SU-DHL-6 (cell line): ENCODE results near the gene ARHGAP10.

Experiments
- CTCF ChIP-seq: fragments of 200-600 bp; sonication (generic); IDR thresholded peaks from one replicate; pipeline ENCODE4 v1.5.1; 2017; ENCODE audit warnings: antibody characterized with exemption, mild to moderate bottlenecking, low read length, moderate library complexity; ENCODE audit not compliant: insufficient read depth, poor library complexity, severe bottlenecking
- EZH2phosphoT487 ChIP-seq: fragments of 200-600 bp; sonication (generic), shearing (Covaris generic); conservative IDR thresholded peaks from 2 replicates; pipeline ENCODE4 v1.6.1; 2018; ENCODE audit warnings: mild to moderate bottlenecking, antibody characterized with exemption, low read length, moderate library complexity, mixed read lengths

- TF ChIP-seq CTCF (no peak), EZH2phosphoT487 (no peak)
These were observed 265.0 kb downstream of the ARHGAP10 start for GRCh38 chr4:147996859-147997258.
